GM12878 (cell line): ENCODE data around the gene CTIF. TPM values are rescaled to one million over a fixed set of nuclear protein-coding genes. Genes with fewer than 3 reads are reported as not detected.

Experiments
- CUX1 ChIP-seq: IDR thresholded peaks from 2 replicates; pipeline ENCODE4 v1.6.1; 2012; ENCODE audit warnings: improper control_type of control experiment, low read depth, low read length; ENCODE audit not compliant: insufficient replicate concordance
- EED ChIP-seq: sonication (generic); IDR thresholded peaks from 2 replicates; pipeline ENCODE4 v1.6.1; 2016; ENCODE audit warnings: antibody characterized with exemption, low read depth
- EP300 ChIP-seq, 2 experiments: fragments of 150-350 bp in 1 of 2; IDR thresholded peaks; 2 replicates each; pipeline ENCODE4 v1.6.1; 2011 to 2012; ENCODE audit warnings: low read depth in 2 of 2, low read length in 2 of 2, borderline replicate concordance in 1 of 2, improper control_type of control experiment in 1 of 2, inconsistent platforms in 1 of 2; ENCODE audit not compliant: control insufficient read depth in 1 of 2
- HDAC6 ChIP-seq: fragments of 200-600 bp; sonication (generic); IDR thresholded peaks from one replicate; pipeline ENCODE4 v1.8.0; 2017; ENCODE audit warnings: antibody characterized with exemption; ENCODE audit not compliant: unreplicated experiment
- SPI1 ChIP-seq: IDR thresholded peaks from 2 replicates; pipeline ENCODE4 v1.6.1; 2011; ENCODE audit warnings: low read depth, mild to moderate bottlenecking, low read length, moderate library complexity, borderline replicate concordance; ENCODE audit not compliant: insufficient read depth
- STAT3 ChIP-seq: IDR thresholded peaks from 2 replicates; pipeline ENCODE4 v1.6.1; 2011; ENCODE audit warnings: low read depth, low read length, improper control_type of control experiment
- polyA plus RNA-seq, 11 experiments: library from polyadenylated mRNA; depleted of rRNA in 4 of 11; unstranded in 6 of 11; stranded (reverse) in 5 of 11; fragments of >200 nt; fragmentation: Nextera tagmentation in 4 of 11; fragmentation: Illumina TruSeq in 1 of 11; extraction: Ambion mirVana in 4 of 11; extraction: Trizol in 1 of 11; gene quantifications; 1 replicate in 1 of 11; 2 replicates in 10 of 11; pipeline versions ENCODE4 v1.2.1 to v1.2.3, GENCODE V29; 2011 to 2016; ENCODE audit warnings: inconsistent platforms in 2 of 11, missing spikeins in 2 of 11, low read depth in 1 of 11
- total RNA-seq, 4 experiments: library from RNA; depleted of rRNA in 3 of 4; stranded (reverse); fragments of >200 nt in 3 of 4; fragmentation: Illumina TruSeq in 1 of 4; extraction: Trizol in 1 of 4; gene quantifications; 2 replicates each; pipeline versions ENCODE4 v1.2.1 to v1.2.3, GENCODE V29; 2013 to 2021

CTIF gene
- total and polyA plus RNA-seq, 10 of the 15 experiments (the other 5 are each of a cell fraction or from before 2014, with no cell fraction given), result 0.06 to 11.6 (median 2.5) TPM

- TF ChIP-seq CUX1, result no peak
- no peak for TF ChIP-seq HDAC6
- TF ChIP-seq STAT3, result no peak
- TF ChIP-seq EED, result peak; percentile 66
- peak; percentile 2; the same call in 1 of the 2 replicates for TF ChIP-seq SPI1
- 0 out of 4 replicates have a peak, but pooled peaks of 1 of the 2 experiments have one; percentile 6 for TF ChIP-seq EP300 (IDR thresholded peaks at IDR 0.05; ENCODE audit: borderline replicate concordance in 1 of 2, control insufficient read depth in 1 of 2, low read depth in 2 of 2, low read length in 2 of 2)
- TF ChIP-seq, all 136 proteins: peak for 15
Measured at GRCh38 chr18:48832938-48833700, 294.3 kb downstream of the CTIF start (continued).
